ENCODE data around the gene NPLOC4.

NPLOC4 gene

DNA sequence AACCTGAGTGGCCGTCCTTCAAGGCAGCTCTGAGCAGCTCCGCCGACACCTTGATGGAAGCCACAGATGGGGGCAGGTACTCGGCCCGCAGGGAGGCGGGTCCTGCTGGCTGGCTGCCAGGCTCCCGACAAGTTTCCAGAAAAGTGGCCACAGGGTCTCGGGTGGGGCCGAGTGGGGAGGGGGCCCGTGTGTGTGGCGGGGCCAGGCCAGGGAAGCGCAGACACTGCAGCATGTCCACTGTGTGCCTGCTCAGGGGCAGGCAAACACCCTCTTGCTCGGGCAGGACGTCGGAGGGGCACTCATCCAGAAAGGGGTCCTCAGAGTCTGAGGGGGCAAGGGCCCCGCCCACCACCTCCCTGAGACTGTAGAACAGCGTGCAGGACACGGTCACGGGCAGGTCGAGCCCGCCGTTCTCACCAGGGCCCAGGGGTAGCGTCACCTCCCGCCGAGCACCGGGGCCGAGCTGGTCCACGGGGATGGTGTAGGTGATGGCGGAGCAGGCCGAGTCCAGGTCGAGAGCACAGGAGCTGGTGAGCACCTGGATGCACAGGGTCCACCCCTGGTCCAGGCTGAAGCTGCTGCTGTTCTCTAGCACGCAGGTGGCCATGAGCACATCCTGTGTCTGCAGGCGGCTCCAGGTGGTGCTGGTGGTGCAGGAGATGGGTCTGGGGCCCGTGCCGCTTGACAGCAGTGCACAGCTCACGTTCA, 89.9 kb downstream of the NPLOC4 start:
- DNase-seq (ENCODE audit: low spot score), result no peak

GRCh38 chr17:81545160-81545949, 91.6 kb downstream of the NPLOC4 start:
- no peak for DNase-seq (ENCODE audit: low spot score)

DNA sequence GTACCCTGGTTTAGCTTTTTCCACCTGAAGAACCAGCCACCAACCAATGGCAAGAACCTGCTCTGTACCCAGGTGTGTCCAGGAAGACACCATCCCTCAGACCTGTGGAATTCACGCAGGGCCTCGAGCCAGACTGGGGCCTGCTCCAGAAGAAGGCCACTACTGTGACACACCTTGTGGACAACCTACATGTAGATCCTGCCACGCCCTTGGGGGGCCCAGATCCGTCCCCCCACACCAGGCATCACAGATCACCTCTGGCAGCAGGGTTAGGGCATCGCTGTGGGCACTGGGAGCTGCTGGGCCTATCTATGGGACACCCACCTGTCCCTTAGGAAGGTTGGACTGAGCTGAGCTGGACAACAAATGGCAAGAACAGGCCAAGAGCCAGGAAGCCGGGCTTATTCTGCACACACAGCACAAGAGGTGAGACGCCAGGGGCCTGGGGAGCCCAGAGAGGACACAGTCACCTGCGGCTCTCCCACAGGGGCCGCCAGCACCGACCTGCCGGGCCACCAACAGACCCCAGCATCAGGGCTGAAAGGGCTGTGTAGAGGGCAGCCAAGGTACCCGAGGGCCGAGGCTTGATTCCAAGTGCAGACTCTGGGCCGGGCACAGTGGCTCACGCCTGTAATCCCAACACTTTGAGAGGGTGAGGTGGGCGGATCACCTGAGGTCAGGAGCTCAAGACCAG, 92.5 kb downstream of the NPLOC4 start:
- no peak for DNase-seq (ENCODE audit: low spot score)

GRCh38 chr17:81543756-81544155, 93.2 kb downstream of the NPLOC4 start:
- DNase-seq (ENCODE audit: low spot score), result no peak

GRCh38 chr17:81543339-81543675, 93.6 kb downstream of the NPLOC4 start:
- DNase-seq (ENCODE audit: low spot score), result no peak

- no peak for DNase-seq (ENCODE audit: low spot score)
Observed at GRCh38 chr17:81542431-81543338, 94.2 kb downstream of the NPLOC4 start.

DNA sequence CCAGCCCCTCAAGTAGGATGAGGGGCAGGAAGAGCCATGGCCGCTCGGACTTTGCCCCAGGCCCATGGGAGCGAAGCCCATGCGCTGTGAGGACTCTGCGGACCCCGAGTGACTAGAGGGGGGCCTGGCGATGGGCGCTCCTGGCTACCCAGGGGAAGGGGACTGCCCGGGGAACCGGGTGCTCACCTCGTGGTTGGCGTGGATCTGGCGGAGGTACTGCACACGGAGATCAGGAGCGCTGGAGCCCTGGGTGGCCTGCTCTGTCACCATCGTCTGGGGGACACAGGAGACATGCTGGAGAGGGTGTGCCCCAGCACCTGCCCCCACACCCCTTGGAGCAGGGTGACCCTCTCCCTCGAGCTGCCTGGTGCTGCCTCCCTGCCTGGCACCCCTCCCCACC, 95.8 kb downstream of the NPLOC4 start:
- no peak for DNase-seq (ENCODE audit: low spot score)

DNA sequence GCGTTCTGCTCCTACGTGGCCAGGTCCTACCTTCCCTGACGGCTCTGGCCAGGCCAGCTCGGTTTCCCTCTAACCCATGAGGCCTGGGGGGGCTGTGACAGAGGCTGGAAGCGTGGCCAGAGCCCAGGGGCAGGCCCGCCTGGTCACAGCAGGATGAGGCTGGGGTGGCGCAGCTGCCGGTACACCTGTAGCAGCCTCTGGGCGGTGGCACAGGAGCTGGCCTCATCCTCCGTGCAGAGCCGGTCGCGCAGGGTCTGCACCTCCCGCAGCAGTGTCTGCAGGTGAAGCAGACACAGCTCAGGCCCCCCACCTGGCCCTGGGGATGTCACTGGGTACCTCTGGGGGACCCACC, 96.3 kb downstream of the NPLOC4 start:
- no peak for DNase-seq (ENCODE audit: low spot score)

GRCh38 chr17:81539961-81540675, 96.8 kb downstream of the NPLOC4 start:
- no peak for DNase-seq (ENCODE audit: low spot score)

DNA sequence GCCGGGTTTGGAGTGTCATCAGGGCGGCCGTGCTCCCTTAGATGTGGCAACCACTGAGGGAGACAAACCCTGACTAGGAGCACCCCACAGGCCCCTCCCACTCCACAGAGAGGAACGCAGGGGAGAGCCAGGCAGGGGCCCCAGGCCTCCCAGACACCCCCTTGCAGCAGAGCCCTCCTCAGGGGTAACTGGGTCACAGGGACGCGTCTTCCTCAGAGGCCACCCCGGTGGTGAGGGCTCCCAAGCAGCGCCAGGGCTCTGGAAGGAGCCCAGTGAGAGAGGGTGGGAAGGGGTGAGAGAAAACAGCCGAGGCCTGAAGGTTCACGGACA, 97.4 kb downstream of the NPLOC4 start:
- no peak for DNase-seq (ENCODE audit: low spot score)

DNA sequence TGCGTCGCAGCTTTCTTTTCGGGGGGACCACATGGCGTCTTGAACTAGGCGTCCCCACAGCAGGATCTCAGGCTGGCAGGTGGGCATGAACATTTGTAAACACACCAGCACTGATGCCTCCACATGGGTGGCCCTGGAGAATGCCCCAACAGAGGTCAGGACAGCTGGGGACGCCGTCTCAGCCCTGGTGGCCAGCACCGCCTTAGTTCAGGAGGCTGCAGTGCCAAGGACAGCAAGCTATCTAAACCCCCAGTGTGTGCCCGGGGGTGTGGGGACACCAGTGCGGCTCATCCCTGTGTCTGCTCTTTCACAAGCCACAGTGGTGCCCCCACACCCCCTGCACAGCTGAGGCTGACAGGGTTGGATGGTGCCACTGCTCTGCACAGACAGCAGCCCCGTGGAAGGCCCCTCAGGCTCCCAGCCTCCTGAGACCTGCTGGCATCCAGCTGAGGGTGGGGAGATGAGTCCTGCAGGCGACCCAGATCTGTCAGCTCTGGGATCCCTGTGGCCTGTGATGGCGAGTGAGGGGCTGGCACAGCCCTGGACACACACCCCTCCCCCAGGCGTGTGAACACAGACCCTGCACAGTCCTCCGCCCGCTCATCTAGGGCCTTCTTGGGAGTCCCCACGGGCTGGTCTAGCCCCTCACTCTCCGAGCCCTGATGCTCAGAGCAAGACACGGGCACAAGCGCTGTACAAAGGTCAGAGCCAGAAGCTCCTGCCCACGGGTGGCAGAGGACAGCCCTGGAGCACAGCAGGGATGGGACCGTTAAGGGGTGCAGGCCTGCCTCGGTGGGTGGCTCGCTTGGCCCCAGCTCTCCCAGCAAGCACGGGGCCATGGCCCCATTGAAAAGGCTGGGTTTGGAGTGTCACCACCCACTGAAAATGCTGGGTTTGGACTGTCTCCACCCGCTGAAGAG, 98.0 kb downstream of the NPLOC4 start:
- DNase-seq (ENCODE audit: low spot score), result no peak

- no peak for DNase-seq (ENCODE audit: low spot score)
Observed at GRCh38 chr17:81537856-81538555, 98.9 kb downstream of the NPLOC4 start.

DNA sequence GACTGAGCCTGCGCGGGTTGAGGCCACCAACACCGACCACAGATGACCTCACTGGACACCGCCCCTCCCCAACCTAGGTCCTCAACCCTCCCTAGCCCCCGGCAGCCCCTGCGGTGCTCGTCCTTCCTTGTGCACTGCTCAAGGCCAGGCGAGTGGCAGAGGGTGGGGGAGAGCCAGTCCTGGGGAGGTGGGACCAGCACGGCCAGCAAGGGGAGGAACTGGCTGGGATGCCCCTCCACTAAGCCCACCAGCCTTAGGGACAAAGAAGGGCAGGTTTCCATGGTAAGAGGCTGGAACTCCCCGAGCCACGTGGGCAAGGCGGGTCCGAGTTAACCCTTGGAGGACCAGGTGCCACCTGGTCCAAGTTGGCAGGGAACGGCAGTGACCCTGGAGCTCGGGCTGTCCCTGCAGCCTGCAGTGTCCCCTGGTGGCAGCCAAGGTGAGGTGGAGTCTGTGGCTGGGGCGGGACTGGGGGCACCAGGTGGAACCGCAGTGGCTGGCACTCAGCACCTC, 99.5 kb downstream of the NPLOC4 start:
- peak; percentile 27 for DNase-seq (ENCODE audit: low spot score)

DNA sequence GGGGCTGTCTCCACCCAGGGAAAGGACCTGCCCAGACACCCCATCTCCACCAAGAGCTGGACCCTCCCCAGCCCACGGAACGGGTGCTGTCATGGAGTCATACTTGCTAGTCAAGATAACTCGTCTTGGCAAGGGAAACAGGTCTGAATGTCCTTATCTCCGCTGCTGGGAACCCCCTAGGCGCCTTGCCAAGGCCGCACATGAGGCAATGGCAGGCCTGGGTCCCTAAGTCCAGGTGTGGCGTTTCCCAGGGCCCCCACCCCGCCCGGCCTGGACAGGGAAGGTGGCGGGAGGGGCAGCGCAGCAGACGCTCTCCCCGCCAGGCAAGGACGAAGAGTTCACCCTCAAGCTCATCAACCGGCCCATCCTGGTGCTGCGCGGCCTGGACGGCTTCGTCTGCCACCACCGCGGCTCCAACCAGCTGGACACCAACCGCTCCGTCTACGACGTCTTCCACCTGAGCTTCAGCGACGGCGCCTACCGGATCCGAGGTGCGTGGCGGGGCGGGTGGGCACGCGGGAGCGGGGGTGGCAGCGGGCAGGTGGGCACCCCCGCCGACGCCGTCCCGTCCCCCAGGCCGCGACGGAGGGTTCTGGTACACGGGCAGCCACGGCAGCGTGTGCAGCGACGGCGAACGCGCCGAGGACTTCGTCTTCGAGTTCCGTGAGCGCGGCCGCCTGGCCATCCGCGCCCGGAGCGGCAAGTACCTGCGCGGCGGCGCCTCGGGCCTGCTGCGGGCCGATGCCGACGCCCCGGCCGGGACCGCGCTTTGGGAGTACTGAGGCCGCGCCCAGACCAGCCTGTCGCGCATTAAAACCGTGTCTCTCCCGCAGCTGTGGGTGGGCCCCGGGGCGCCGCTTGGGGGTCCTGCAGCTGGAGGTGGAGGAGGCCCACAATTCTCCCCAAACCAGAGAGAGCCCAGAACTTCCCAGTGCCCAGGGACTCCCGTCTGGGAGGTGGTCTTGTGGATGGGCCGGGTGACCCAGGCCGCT, 100.3 kb downstream of the NPLOC4 start:
- DNase-seq (ENCODE audit: low spot score), result no peak

GRCh38 chr17:81535480-81536298, 101.2 kb downstream of the NPLOC4 start:
- no peak for DNase-seq (ENCODE audit: low spot score)

- no peak for DNase-seq (ENCODE audit: low spot score)
Observed at GRCh38 chr17:81535007-81535328, 101.9 kb downstream of the NPLOC4 start.

DNA sequence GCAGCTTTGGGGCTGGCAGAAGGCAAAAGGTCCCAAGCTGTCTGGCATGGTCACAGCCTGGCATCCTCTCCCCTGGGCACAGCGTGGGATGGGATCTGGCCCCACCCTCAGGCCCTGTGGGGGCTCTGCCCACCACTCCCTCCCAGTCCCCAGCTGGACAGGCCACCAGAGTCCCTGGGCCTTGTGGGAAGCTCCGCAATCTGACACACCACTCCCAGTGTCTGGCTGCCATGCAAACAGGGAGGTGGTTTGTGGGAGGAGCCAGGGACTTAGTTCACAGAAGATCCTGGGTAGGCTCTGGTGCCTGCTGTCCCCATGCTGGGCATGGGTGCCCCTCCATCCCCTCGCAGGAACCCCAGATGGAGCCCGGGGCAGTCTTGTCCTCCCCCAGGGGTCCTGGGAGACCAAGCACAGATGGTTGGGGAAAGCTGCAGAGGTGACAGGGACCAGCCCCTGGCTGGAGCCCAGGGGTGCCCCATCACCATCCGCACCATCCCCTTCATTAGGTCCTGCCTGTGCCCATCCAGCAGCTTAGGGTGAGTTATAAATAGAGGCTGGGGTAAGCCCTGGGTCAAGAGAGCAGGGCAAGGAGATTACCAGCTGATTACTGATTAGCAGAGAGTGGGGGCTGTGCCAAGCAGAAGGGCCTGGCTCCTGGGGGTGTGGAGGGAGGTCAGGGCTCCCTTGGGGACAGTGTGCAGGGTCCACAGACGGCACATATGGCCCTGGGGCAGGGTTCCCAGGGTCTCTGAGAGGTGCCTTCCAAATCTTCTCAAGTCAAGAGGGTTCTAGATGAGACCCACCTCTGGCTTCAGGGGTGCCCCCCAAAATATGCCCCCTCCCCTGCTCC, 102.5 kb downstream of the NPLOC4 start:
- no peak for DNase-seq (ENCODE audit: low spot score)
